Neuronal stem cell (in vitro differentiated cells): Measurements from ENCODE around the gene MSH5.

Source experiments
- DNase-seq: peaks from one replicate; pipeline ENCODE4 v3.0.0-alpha.2; 2013; ENCODE audit warnings: low spot score
- H2AFZ ChIP-seq: one replicate; pipeline ENCODE4 v1.6.1; 2013; ENCODE audit warnings: mild to moderate bottlenecking, low read length, inconsistent platforms
- H2AK5ac ChIP-seq: 2 replicates; pipeline ENCODE4 v1.6.1; 2013; ENCODE audit warnings: low read depth, mild to moderate bottlenecking, inconsistent platforms, low read length, moderate library complexity, mixed read lengths
- H2BK120ac ChIP-seq: 2 replicates; pipeline ENCODE4 v1.6.1; 2013; ENCODE audit warnings: low read depth, mild to moderate bottlenecking, inconsistent platforms, low read length, moderate library complexity, mixed read lengths
- H2BK12ac ChIP-seq: one replicate; pipeline ENCODE4 v1.6.1; 2013; ENCODE audit warnings: low read length, inconsistent platforms
- H2BK15ac ChIP-seq: 2 replicates; pipeline ENCODE4 v1.6.1; 2013; ENCODE audit warnings: mild to moderate bottlenecking, low read length, inconsistent platforms, mixed read lengths
- H2BK5ac ChIP-seq: one replicate; pipeline ENCODE4 v1.6.1; 2013; ENCODE audit warnings: inconsistent platforms, mild to moderate bottlenecking, low read length, moderate library complexity
- H3K14ac ChIP-seq: one replicate; pipeline ENCODE4 v1.6.1; 2013; ENCODE audit warnings: low read length, inconsistent platforms
- H3K18ac ChIP-seq: 2 replicates; pipeline ENCODE4 v1.6.1; 2013; ENCODE audit warnings: low read length, inconsistent platforms
- H3K23ac ChIP-seq: 2 replicates; pipeline ENCODE4 v1.6.1; 2013; ENCODE audit warnings: low read depth, mild to moderate bottlenecking, mixed read lengths, low read length, inconsistent platforms; ENCODE audit not compliant: poor library complexity
- H3K27ac ChIP-seq: replicated peaks from 3 replicates; pipeline ENCODE4 v1.5.1; 2013; ENCODE audit warnings: low read length, inconsistent platforms
- H3K27me3 ChIP-seq, 3 experiments: 2 replicates each; pipeline ENCODE4 v1.6.1; 2013; ENCODE audit warnings: low read length in 3 of 3, mild to moderate bottlenecking in 2 of 3, inconsistent platforms in 1 of 3, low read depth in 1 of 3, mixed read lengths in 1 of 3, moderate library complexity in 1 of 3; ENCODE audit not compliant: control insufficient read depth in 3 of 3, insufficient read depth in 3 of 3
- H3K36me3 ChIP-seq, 2 donors: replicated peaks in 1 of 2; 2 replicates each; pipeline ENCODE4 v1.6.1; 2013; ENCODE audit warnings: low read length in 2 of 2; ENCODE audit not compliant: control insufficient read depth in 2 of 2, insufficient read depth in 2 of 2
- H3K4ac ChIP-seq: 2 replicates; pipeline ENCODE4 v1.6.1; 2013; ENCODE audit warnings: inconsistent platforms, mild to moderate bottlenecking, low read length, moderate library complexity
- H3K4me1 ChIP-seq, 2 donors: 1 replicate in 1 of 2; 2 replicates in 1 of 2; pipeline ENCODE4 v1.6.1; 2013; ENCODE audit warnings: low read length in 2 of 2, low read depth in 1 of 2; ENCODE audit not compliant: control insufficient read depth in 2 of 2, insufficient read depth in 1 of 2
- H3K4me2 ChIP-seq: one replicate; pipeline ENCODE4 v1.6.1; 2013; ENCODE audit warnings: mild to moderate bottlenecking, low read length, inconsistent platforms; ENCODE audit not compliant: insufficient read depth, poor library complexity, severe bottlenecking
- H3K4me3 ChIP-seq, 2 donors: 2 replicates each; pipeline ENCODE4 v1.5.1; 2013; ENCODE audit warnings: low read length in 2 of 2, mild to moderate bottlenecking in 2 of 2, inconsistent platforms in 1 of 2, moderate library complexity in 1 of 2
- H3K79me1 ChIP-seq: one replicate; pipeline ENCODE4 v1.6.1; 2013; ENCODE audit warnings: low read depth, mild to moderate bottlenecking, inconsistent platforms, low read length, moderate library complexity
- H3K9ac ChIP-seq: one replicate; pipeline ENCODE4 v1.6.1; 2013; ENCODE audit warnings: mild to moderate bottlenecking, low read depth, low read length, inconsistent platforms; ENCODE audit not compliant: poor library complexity
- H3K9me3 ChIP-seq, 2 donors: replicated peaks in 1 of 2; 2 replicates each; pipeline versions ENCODE3 to v1.6.1; 2013; ENCODE audit warnings: low read length in 2 of 2, mild to moderate bottlenecking in 2 of 2, inconsistent platforms in 1 of 2, low read depth in 1 of 2, mixed read lengths in 1 of 2, moderate library complexity in 1 of 2; ENCODE audit not compliant: control insufficient read depth in 2 of 2, insufficient read depth in 1 of 2
- H4K8ac ChIP-seq: one replicate; pipeline ENCODE4 v1.6.1; 2013; ENCODE audit warnings: low read depth, mild to moderate bottlenecking, inconsistent platforms, low read length, moderate library complexity
- H4K91ac ChIP-seq: one replicate; pipeline ENCODE4 v1.6.1; 2013; ENCODE audit warnings: low read length, low read depth, mild to moderate bottlenecking, inconsistent platforms; ENCODE audit not compliant: poor library complexity
- WGBS, 2 donors: extraction: QIAGEN DNeasy Blood & Tissue Kit; methylation state at CpG; one replicate each; pipeline ENCODE4 v1.1.7; 2013; ENCODE audit warnings: missing lambda C conversion rate in 2 of 2, mixed read lengths in 1 of 2; ENCODE audit not compliant: insufficient read length in 2 of 2, insufficient replicate concordance in 1 of 2; ENCODE audit errors: extremely low coverage in 2 of 2; 5-methylcytosine and 5-hydroxymethylcytosine counted together

Gene MSH5

GRCh38 chr6:31749301-31750036 lies 9.7 kb downstream of the MSH5 start:
- Histone ChIP-seq H3K36me3 (peaks cover 6 to 61% of the 10 kb centered on the region in 2 donors), H4K8ac (no peak overlapping the region), H3K4me3 (no peak overlapping the region), H3K18ac (no peak overlapping the region), H2BK5ac (no peak overlapping the region), H3K23ac (no peak overlapping the region), H3K27ac (no peak overlapping the region), H3K4me1 (peaks cover 0 to 3% of the 10 kb centered on the region in 2 donors), H3K9ac (no peak overlapping the region), H2BK120ac (no peak overlapping the region), H3K79me1 (no peaks in the 10 kb centered on the region), H2BK15ac (no peak overlapping the region), H3K9me3 (no peaks in the 10 kb centered on the region), H3K4me2 (no peak overlapping the region), H3K14ac (no peak overlapping the region), H2AK5ac (no peak overlapping the region), H3K27me3 (no peaks in the 10 kb centered on the region), H2BK12ac (no peak overlapping the region), H4K91ac (no peak overlapping the region), H3K4ac (no peak overlapping the region), H2AFZ (no peak overlapping the region)
- WGBS, 2 donors = no CpG with 5 or more reads among the region's 8 CpGs
- no peak for DNase-seq

GRCh38 chr6:31750411-31751022 lies 10.7 kb downstream of the MSH5 start:
- no peak overlapping the region for H3K9ac ChIP-seq
- no peak overlapping the region for H3K4me3 ChIP-seq
- no peak overlapping the region for H4K91ac ChIP-seq
- H2AK5ac ChIP-seq = no peak overlapping the region
- H4K8ac ChIP-seq = no peak overlapping the region
- no peaks in the 10 kb centered on the region for H3K79me1 ChIP-seq
- no peak for DNase-seq
- H2BK12ac ChIP-seq = no peak overlapping the region
- H3K27me3 ChIP-seq = no peaks in the 10 kb centered on the region
- no peak overlapping the region for H2BK120ac ChIP-seq
- no peaks in the 10 kb centered on the region for H3K9me3 ChIP-seq
- no peak overlapping the region for H3K18ac ChIP-seq
- no CpG with 5 or more reads among the region's 7 CpGs for WGBS, 2 donors
- H3K14ac ChIP-seq = no peak overlapping the region
- H3K36me3 ChIP-seq = peaks cover 6 to 52% of the 10 kb centered on the region in 2 donors
- no peak overlapping the region for H3K4me2 ChIP-seq
- H3K27ac ChIP-seq = no peak overlapping the region
- no peaks in the 10 kb centered on the region for H3K4me1 ChIP-seq
- H3K4ac ChIP-seq = no peak overlapping the region
- no peak overlapping the region for H3K23ac ChIP-seq
- no peak overlapping the region for H2AFZ ChIP-seq
- no peak overlapping the region for H2BK15ac ChIP-seq
- no peak overlapping the region for H2BK5ac ChIP-seq

GRCh38 chr6:31752739-31753319 lies 13.0 kb downstream of the MSH5 start:
- Histone ChIP-seq H3K4me3 (no peak overlapping the region), H3K27ac (no peak overlapping the region), H2BK120ac (no peak overlapping the region), H2BK5ac (no peak overlapping the region), H3K9me3 (no peaks in the 10 kb centered on the region), H3K9ac (no peak overlapping the region), H2BK15ac (no peak overlapping the region), H4K91ac (no peak overlapping the region), H2BK12ac (no peak overlapping the region), H3K27me3 (no peaks in the 10 kb centered on the region), H2AK5ac (no peak overlapping the region), H3K36me3 (peaks cover 1 to 44% of the 10 kb centered on the region in 2 donors), H4K8ac (no peak overlapping the region), H3K18ac (no peak overlapping the region), H3K4ac (no peak overlapping the region), H2AFZ (no peak overlapping the region), H3K4me1 (no peaks in the 10 kb centered on the region), H3K79me1 (no peaks in the 10 kb centered on the region), H3K14ac (no peak overlapping the region), H3K4me2 (no peak overlapping the region), H3K23ac (no peak overlapping the region)
- WGBS, 2 donors = no CpG with 5 or more reads among the region's 8 CpGs
- no peak for DNase-seq

GRCh38 chr6:31758281-31758680 lies 18.5 kb downstream of the MSH5 start:
- H3K27me3 ChIP-seq = no peaks in the 10 kb centered on the region
- H3K18ac ChIP-seq = no peak overlapping the region
- H2BK120ac ChIP-seq = no peak overlapping the region
- H3K4me2 ChIP-seq = no peak overlapping the region
- H2AK5ac ChIP-seq = no peak overlapping the region
- no peak overlapping the region for H3K4ac ChIP-seq
- no peak overlapping the region for H2BK5ac ChIP-seq
- no peak overlapping the region for H2BK12ac ChIP-seq
- H3K23ac ChIP-seq = no peak overlapping the region
- H2BK15ac ChIP-seq = no peak overlapping the region
- H3K4me1 ChIP-seq = peaks cover 6% of the 10 kb centered on the region in 2 donors
- H3K79me1 ChIP-seq = no peaks in the 10 kb centered on the region
- no CpG with 5 or more reads among the region's 2 CpGs for WGBS, 2 donors
- no peak overlapping the region for H3K4me3 ChIP-seq
- H4K8ac ChIP-seq = no peak overlapping the region
- no peak overlapping the region for H3K27ac ChIP-seq
- DNase-seq = no peak
- H3K36me3 ChIP-seq = peaks cover 15 to 65% of the 10 kb centered on the region in 2 donors
- H3K9ac ChIP-seq = no peak overlapping the region
- no peak overlapping the region for H3K14ac ChIP-seq
- no peaks in the 10 kb centered on the region for H3K9me3 ChIP-seq
- H4K91ac ChIP-seq = no peak overlapping the region
- H2AFZ ChIP-seq = no peak overlapping the region
